ENCODE data around the gene PCNX2.
A peak's percentile ranks its signal among the peaks of the same experiment; 100 is the strongest.

Gene PCNX2

GRCh38 chr1:233242827-233243483 lies 52.6 kb downstream of the PCNX2 start:
- Histone ChIP-seq H3K4me3 (ENCODE audit: low read length, poor library complexity, severe bottlenecking) (no peak overlapping the region), H4K20me1 (ENCODE audit: insufficient read depth, low read length, poor library complexity, severe bottlenecking) (no peaks in the 10 kb centered on the region), H3K4me2 (ENCODE audit: low read depth, low read length, poor library complexity, severe bottlenecking) (no peak overlapping the region), H3F3A (ENCODE audit: low read depth) (no peaks in the 10 kb centered on the region), H3K9me2 (replicated peaks; ENCODE audit: low read depth, low read length) (no peaks in the 10 kb centered on the region), H3K9ac (ENCODE audit: low read depth, low read length, poor library complexity, severe bottlenecking) (peak overlapping the region; percentile 1), H3K27me3 (ENCODE audit: insufficient read depth, low read length, poor library complexity, severe bottlenecking) (no peaks in the 10 kb centered on the region), H3K79me2 (ENCODE audit: insufficient read depth, low read length) (no peaks in the 10 kb centered on the region), H3K36me3 (ENCODE audit: insufficient read depth, low read length) (no peaks in the 10 kb centered on the region), H3K4me1 (ENCODE audit: insufficient read depth, low read length, poor library complexity, severe bottlenecking) (peaks cover 50% of the 10 kb centered on the region), H2AFZ (ENCODE audit: low read length) (no peak overlapping the region), H3K9me3 (ENCODE audit: insufficient read depth, low read depth, low read length) (no peaks in the 10 kb centered on the region)
- TF ChIP-seq EZH2phosphoT487 (IDR thresholded peaks at IDR 0.05; ENCODE audit: borderline replicate concordance), result no peak
- no peak for TF ChIP-seq CTCF (conservative IDR thresholded peaks at IDR 0.05; ENCODE audit: low read length)

- Histone ChIP-seq H3K9me2 (replicated peaks; ENCODE audit: low read depth, low read length) (no peaks in the 10 kb centered on the region), H4K20me1 (ENCODE audit: insufficient read depth, low read length, poor library complexity, severe bottlenecking) (no peaks in the 10 kb centered on the region), H3K4me1 (ENCODE audit: insufficient read depth, low read length, poor library complexity, severe bottlenecking) (peaks cover 40% of the 10 kb centered on the region), H3K79me2 (ENCODE audit: insufficient read depth, low read length) (no peaks in the 10 kb centered on the region), H3K4me2 (ENCODE audit: low read depth, low read length, poor library complexity, severe bottlenecking) (peak overlapping the region; percentile 33), H3K27me3 (ENCODE audit: insufficient read depth, low read length, poor library complexity, severe bottlenecking) (no peaks in the 10 kb centered on the region), H3F3A (ENCODE audit: low read depth) (no peaks in the 10 kb centered on the region), H3K9ac (ENCODE audit: low read depth, low read length, poor library complexity, severe bottlenecking) (peak overlapping the region; percentile 59), H3K36me3 (ENCODE audit: insufficient read depth, low read length) (no peaks in the 10 kb centered on the region), H2AFZ (ENCODE audit: low read length) (no peak overlapping the region), H3K4me3 (ENCODE audit: low read length, poor library complexity, severe bottlenecking) (no peak overlapping the region), H3K9me3 (ENCODE audit: insufficient read depth, low read depth, low read length) (no peaks in the 10 kb centered on the region)
- no peak for TF ChIP-seq EZH2phosphoT487 (IDR thresholded peaks at IDR 0.05; ENCODE audit: borderline replicate concordance)
- TF ChIP-seq CTCF (conservative IDR thresholded peaks at IDR 0.05; ENCODE audit: low read length), result no peak
These were observed 53.8 kb downstream of the PCNX2 start for GRCh38 chr1:233241759-233242158.

- Histone ChIP-seq H4K20me1 (ENCODE audit: insufficient read depth, low read length, poor library complexity, severe bottlenecking) (no peaks in the 10 kb centered on the region), H3K9me2 (replicated peaks; ENCODE audit: low read depth, low read length) (no peaks in the 10 kb centered on the region), H3K9ac (ENCODE audit: low read depth, low read length, poor library complexity, severe bottlenecking) (peak overlapping the region; percentile 59), H3K9me3 (ENCODE audit: insufficient read depth, low read depth, low read length) (no peaks in the 10 kb centered on the region), H3K27me3 (ENCODE audit: insufficient read depth, low read length, poor library complexity, severe bottlenecking) (no peaks in the 10 kb centered on the region), H3K4me3 (ENCODE audit: low read length, poor library complexity, severe bottlenecking) (no peak overlapping the region), H3K36me3 (ENCODE audit: insufficient read depth, low read length) (no peaks in the 10 kb centered on the region; the same call in 1 of the 2 replicates), H3F3A (ENCODE audit: low read depth) (no peaks in the 10 kb centered on the region), H3K4me1 (ENCODE audit: insufficient read depth, low read length, poor library complexity, severe bottlenecking) (peaks cover 33% of the 10 kb centered on the region), H2AFZ (ENCODE audit: low read length) (peak overlapping the region; percentile 22; the same call in 1 of the 2 replicates), H3K4me2 (ENCODE audit: low read depth, low read length, poor library complexity, severe bottlenecking) (peak overlapping the region; percentile 33), H3K79me2 (ENCODE audit: insufficient read depth, low read length) (no peaks in the 10 kb centered on the region)
- no peak for TF ChIP-seq EZH2phosphoT487 (IDR thresholded peaks at IDR 0.05; ENCODE audit: borderline replicate concordance)
- peak; percentile 94 for TF ChIP-seq CTCF (conservative IDR thresholded peaks at IDR 0.05; ENCODE audit: low read length)
These were observed 54.5 kb downstream of the PCNX2 start for GRCh38 chr1:233240829-233241682.

Data from Loucy (cell line).